GM19239 (cell line): Measurements from ENCODE around the gene GCAT.

ENCODE experiments used
- DNase-seq: peaks from one replicate; pipeline ENCODE4 v3.0.0; 2011; ENCODE audit warnings: low spot score; ENCODE audit not compliant: insufficient read length
- FAIRE-seq: peaks from 2 replicates; lab custom pipeline; 2011; peaks lifted over from hg19 to GRCh38; lab: Jason Lieb, UNC

The GCAT gene

DNA sequence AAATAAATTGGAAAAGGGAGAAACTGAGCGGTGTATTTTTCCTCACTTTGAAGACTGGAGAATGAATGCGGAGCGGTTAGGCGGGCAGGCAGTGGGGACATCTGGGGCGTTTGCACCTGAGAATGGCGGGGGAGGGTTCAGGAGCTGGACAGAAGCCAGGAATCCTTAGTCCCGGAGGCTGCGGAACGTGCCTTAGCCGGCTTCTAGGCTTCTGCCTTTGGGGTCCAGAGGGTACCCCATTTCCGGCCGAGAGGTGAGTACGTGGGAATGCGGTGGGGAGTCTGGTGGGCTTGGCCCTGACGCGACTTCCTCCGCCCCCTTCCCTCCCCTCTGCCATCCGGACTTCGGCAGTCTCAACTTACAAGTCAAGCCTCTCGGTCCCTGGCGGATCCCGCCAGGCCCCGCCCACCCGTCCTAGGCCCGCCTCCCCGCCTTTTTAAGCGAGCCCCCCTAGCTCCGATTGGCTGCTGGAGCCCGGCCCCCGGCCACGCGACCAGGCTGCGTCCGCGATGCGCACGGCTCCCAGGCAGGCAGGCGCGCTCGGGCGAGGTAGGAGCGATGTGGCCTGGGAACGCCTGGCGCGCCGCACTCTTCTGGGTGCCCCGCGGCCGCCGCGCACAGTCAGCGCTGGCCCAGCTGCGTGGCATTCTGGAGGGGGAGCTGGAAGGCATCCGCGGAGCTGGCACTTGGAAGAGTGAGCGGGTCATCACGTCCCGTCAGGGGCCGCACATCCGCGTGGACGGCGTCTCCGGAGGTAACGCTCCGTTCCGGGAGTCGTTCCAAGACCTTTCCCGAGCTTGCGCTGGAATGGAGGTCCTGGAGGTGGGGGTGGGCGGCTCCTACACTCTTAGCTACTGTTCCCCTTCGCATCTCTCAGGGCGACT is at the start of gene GCAT:
Gene GCAT, plus strand, starts transcription at position 525 of the 884 bp plus-strand sequence. Its CDS starts 34 bp downstream, at position 559.
- FAIRE-seq (peak; percentile 98), DNase-seq (peak; percentile 99)

DNA sequence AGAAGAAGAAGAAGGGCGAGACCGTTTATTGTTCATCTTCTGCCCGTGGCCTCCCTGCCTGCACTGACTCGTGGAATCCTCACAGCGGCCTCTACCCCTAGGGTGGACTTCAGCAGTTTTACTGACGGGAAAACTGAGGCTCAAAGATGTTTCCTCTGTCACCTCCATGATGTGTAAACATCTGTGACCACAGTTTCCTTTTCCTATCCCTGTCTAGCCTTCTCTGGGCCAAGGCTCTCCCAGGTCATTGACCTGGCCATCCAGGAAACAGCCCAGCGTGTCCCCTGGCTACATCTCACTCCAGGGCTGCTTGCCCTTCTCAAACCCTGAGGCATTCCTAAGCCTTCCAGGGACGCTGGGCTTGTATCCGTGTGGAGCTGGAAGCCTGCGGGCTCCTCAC is 49.0 kb upstream of the GCAT start:
- FAIRE-seq, result no peak
- DNase-seq, result no peak

DNA sequence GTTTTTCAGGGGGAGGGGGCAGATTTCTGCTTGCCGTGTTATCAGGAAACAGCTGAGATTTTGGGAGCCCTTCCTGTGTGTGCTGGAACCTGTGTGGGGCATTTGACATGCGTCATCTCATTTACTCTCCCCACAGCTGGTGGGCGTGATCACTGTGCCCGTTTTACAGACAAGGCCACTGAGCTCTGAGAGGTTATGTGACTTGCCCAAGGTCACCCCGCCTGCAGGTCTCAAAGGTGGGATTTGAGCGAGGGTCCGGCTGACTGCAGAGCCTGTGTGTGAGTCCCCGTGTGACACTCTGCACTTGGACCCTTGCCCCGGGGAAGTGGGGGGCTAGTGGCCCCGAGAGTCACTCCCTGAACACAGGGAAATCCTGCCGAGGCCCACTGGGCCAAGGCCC is 48.5 kb upstream of the GCAT start:
- DNase-seq, result no peak
- no peak for FAIRE-seq

DNA sequence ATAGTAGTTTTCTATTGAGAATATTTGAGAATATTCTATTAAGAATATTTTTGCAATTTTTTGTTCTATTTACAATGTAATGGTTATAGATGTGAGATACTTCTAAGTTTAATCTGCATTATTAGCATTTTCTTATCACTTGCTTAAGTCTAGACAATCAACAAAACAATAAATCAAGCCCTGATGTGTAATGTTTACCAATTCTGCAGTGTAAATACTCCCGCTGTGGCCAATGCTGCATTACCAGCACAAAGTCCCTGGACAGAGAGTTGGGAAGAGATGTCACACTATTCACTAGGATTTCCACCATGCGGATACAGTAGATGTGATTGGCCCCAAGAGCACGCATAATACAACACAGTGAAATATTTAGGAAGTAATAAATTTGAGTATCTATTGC is 47.6 kb upstream of the GCAT start:
- no peak for DNase-seq
- no peak for FAIRE-seq

DNA sequence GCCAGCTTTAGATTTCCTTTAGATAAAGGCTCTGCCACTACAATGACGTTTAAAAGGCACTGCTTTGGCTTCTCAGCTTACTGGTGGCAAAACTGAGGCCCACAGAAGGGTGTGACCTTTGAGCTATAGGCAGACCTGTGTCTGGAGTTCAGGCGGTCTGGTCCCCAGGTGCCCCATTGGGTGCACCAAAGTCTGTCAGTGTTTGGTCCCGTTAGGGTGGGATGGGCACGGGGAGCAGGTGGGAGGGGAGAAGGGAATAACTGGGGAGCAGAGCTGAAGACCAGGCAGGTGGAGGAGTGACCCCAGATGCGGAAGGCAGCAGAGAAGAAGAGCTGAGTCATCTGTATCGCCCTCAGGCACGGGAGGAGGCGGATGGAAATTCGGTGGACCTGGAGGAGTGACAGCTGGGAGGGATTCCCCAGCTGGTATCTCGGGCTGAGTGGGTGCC is 45.3 kb upstream of the GCAT start:
- no peak for FAIRE-seq
- no peak for DNase-seq

DNA sequence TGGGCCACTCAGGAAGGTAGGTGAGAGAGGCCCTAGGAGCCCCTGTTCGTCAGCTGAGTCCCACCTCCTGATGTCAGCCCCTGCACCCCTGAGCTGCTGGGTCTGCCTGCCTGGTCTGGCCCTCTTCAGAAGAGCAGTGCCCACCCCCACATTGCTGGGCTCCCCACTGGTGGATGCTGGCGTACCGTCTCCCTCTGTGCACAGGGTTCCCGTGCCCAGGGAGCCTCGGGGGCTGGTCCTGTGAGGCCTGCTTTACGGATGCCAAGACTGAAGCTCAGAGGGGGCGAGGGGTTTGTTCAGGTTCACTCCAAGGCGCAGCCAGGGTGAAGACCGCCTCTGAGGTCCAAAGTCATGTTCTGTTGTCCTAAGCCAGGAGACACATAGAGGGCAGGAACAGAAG is 44.7 kb upstream of the GCAT start:
- DNase-seq (no peak), FAIRE-seq (no peak)

DNA sequence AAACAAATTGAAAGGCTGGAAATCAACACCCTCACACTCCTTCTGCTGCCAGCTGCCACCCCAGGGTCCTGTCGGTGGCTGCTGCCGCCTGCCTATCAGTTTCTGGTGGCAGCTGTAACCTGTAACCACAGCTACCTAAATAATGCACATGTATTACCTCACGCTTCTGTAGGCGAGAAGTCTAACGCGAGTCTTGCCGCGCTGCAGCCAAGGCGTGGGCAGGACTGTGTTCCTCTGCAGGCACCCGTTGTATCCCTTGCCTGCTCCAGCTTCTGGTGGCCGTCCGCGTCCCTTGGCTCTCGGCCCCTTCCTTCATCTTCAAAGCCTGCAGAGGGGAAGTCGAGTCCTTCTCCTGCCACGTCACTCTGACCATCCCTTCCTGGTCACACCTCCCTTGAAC is 44.1 kb upstream of the GCAT start:
- DNase-seq (no peak), FAIRE-seq (no peak)

DNA sequence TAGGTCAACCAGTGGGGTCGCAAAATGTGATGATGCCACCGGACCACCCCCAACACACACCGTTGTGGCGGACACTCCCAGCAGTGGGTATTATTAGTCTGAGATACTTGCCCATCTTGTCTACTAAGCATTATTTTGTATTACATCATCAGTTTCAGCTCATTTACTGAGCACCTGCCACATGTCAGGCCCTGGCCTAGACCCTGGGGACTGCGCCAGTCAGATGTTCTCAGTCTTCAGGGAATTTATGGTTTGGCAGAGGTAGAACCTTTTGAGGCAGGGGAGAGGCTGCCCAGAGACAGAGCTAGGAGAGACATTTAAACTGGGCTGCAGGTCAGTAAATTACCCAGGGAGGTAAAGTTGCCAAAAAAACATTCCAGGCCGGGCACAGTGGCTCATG is 43.1 kb upstream of the GCAT start:
- DNase-seq (no peak), FAIRE-seq (no peak)

DNA sequence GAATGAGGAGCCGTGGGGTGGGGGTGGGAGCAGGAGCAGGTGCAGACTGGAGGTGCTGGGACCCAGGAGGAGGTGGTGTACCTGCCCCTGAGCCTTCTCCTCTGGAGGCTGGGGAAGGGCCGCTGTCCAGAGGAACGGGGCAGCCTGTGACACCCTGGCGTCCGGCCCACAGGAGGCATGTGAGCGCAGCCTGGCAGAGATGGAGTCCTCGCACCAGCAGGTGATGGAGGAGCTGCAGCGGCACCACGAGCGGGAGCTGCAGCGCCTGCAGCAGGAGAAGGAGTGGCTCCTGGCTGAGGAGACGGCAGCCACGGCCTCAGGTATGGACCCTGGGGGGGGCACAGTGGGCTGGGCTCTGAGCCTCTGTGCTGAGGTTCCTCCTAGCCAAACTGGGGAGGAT is 42.2 kb upstream of the GCAT start:
- no peak for FAIRE-seq

DNA sequence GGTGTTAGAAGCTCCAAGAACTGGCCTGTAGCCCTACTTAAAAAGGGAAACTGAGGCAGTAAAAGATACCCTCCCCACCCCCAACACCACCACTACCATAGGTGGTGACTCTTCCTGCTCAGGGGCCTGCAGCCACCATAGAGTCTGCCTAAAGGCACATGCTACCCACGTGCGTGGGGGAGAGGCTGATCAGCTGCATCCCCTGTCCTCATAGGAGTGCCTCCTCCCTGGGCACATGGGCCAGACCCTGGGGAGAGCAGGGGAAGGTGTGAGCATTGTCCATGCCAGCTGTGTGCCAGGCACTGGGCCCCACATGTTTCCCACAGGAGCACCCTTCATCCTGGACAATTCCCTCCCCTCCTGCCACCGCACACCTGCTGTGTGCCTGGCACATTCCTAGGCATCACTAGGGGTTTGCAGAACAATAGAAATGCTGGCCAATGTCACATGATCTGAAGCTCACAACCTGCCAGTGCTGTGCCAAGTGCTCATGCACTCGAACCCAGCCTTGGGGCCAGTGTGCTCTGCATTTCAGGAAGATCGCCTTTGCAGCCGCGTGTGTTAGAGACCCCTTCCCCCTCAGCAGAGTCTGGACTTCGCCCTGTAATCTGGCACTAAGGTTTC is 41.7 kb upstream of the GCAT start:
- no peak for FAIRE-seq
- DNase-seq, result no peak

More for the DNA sequence above, 42.2 kb upstream of the GCAT start:
- DNase-seq, result no peak

DNA sequence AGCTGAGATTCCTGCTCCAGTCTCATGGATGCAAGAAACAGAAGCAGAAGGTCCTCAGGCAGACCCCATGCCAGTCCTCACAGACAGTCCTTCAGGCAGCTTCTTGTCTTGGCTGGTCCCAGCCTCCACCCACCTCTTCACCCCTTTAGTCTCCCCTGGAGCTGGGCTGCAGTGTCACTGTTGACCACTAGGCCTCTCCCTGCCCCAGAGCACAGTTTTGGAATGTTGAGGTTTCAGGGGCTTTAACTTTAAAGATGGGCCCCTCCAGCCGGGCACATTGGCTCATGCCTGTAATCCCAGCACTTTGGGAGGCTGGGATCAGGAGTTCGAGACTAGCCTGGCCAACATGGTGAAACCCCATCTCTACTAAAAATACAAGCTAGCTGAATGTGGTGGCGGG is 39.5 kb upstream of the GCAT start:
- DNase-seq (no peak), FAIRE-seq (no peak)

DNA sequence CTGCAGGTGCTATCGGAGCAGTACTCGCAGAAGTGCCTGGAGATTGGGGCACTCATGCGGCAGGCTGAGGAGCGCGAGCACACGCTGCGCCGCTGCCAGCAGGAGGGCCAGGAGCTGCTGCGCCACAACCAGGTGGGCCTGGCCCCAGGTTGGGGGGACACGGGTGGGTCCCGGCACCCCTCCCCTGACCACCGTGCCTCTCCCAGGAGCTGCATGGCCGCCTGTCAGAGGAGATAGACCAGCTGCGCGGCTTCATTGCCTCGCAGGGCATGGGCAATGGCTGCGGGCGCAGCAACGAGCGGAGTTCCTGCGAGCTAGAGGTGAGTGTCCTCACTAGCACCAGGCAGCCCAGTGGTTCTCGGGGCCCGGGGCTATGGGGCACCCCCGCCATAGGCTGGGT is 38.7 kb upstream of the GCAT start:
- no peak for DNase-seq
- no peak for FAIRE-seq

DNA sequence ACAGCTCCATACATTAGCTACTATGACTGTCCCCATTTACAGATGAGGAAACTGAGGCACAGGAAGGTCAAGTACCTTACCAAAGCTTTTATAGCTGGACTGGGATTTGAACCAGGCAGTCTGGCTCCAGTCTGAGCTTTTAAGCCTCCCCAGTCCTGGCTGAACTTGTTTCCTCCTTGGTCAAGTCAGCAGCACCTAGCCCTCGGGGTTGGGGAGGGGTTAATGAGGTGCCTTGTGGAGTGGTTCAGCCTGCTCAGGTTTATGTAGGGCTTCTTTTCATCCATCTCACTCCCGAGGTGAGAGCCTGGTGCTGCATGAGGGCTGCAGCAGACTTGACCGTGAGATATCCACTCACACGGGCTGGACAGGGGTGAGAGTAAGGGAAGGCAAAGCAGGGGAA is 36.7 kb upstream of the GCAT start:
- no peak for DNase-seq
- no peak for FAIRE-seq

DNA sequence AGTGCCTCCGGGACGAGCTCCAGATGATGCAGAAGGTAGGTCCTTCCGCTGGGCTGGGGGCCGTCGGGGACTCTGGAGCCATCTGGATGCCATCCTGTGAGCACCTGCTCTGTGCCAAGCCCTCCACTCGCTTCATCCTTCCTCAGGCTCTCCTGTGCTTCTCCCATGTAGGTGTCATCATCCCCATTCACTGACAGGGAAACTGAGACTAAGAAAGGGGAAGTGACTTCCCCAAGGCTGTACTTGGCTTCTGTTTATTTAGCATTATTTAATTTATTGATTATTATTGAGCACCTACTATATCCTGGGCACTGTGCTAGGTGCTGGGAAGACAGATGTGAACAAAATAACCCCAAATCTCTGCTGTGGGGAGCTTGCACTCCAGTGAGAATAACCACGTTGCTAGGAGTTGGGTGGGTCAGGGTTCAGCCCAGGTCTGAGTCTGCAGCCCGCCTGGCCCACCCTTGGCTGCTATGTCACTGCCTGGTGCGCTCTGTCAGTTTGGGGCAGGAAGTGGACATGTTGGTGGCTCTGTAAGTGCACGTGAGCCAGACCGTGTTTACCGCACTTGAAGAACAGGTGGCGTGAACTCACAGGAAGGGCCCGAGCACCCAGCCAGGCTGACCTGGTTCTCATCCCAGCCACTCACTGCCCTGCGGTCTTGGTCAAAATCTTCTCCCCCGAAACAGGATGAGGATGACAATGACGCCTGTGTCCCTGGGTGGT is 35.9 kb upstream of the GCAT start:
- no peak for FAIRE-seq

DNA sequence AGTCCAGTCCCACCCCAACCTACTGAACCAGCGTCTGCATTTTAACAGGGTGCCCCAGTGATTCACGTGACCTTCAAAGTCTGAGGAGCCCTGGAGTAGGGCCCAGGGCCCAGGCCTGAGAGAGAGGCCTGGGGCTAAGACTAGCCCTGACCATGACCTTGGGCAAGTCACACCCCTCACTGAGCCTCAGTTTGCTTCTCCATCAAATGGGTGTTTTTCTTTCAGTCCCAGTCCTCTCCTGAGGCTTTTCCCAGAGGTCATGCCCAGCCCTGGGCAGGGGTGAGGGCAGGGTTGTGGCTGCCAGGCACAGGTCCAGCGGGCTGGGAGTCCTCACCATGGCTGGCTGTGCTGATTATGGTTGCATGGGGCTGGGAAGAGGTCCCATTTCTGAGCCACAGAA is 33.0 kb upstream of the GCAT start:
- DNase-seq, result no peak
- no peak for FAIRE-seq

More for the DNA sequence above, 35.9 kb upstream of the GCAT start:
- DNase-seq, result no peak

DNA sequence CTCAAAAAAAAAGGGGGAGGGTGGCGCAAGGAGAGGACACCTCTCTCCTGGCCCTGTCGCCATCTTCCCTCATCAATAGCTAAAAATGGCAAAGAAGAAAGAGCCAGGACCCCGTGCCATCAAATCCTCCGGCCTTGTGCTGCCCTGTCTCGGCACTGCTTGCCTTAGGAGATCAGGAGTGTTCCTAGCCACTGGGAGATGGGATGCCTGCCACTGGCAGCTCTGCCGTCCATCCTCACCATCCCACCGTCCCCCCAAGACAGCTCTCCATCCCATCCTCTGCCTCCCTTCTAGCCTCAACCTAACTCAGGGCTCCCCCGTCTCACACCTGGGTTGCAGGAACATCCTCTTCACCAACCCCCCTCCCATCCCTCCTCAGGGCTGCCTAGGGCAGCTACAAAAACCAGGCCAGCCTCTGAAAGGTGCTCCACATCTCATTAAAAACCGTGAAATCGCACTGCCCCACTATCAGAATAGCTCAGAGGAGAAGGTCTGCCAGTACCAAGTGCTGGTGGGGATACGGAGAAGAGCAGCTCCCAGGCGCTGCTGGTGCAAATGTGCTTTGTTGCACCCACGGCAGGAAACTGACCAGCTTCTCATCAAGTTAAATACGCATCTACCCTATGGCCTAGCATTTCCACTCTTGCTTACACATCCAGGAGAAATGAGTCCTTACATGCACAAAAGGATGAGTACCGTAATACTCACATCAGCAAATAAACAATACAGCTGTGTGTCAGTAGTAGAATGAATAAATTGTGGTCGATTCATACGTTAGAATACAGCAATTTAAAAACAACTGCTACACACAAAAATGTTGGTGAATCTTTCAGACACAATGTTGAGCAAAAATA is 31.7 kb upstream of the GCAT start:
- no peak for DNase-seq
- no peak for FAIRE-seq

DNA sequence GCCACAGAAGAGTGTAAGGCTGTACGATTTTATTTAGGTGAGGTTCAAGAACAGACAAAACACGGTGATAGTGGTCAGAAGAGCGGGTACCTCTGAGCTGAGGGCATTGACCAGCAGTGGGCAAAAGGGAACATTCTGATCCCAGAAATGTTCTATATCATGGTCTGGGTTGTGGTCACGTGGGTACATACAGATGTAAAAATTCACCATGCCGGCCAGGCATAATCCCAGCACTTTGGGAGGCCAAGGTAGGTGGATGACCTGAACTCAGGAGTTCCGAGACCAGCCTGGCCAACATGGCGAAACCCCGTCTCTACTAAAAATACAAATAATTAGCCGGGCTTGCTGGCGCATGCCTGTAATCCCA is 31.1 kb upstream of the GCAT start:
- FAIRE-seq (no peak), DNase-seq (no peak)

DNA sequence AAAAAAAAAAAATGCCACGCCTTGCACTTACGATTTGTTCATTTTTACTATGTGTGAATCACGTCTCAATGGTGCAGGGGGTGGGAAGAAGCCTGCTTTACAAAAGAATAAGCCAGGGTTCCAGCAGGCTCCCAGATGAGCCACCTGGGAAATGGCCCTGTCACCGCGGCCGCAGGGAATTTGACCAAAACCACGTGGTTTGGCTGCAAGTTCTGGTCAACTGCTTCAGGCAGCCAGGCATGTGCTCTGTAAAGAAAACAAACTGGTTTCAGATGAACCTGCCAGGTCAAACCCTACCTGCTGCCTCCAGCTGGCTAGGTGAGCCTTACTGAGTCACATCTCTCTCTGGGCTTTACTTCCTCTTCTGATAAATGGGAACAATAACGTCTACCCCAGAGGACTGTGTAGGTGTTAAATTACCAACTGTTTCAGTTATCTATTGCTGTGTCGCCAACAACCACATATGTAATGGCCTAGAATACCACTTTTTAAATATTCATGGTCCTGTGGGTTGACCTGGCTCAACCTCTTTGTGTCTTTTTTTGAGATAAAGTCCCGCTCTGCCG is 30.5 kb upstream of the GCAT start:
- DNase-seq (peak; percentile 39), FAIRE-seq (peak; percentile 73)

DNA sequence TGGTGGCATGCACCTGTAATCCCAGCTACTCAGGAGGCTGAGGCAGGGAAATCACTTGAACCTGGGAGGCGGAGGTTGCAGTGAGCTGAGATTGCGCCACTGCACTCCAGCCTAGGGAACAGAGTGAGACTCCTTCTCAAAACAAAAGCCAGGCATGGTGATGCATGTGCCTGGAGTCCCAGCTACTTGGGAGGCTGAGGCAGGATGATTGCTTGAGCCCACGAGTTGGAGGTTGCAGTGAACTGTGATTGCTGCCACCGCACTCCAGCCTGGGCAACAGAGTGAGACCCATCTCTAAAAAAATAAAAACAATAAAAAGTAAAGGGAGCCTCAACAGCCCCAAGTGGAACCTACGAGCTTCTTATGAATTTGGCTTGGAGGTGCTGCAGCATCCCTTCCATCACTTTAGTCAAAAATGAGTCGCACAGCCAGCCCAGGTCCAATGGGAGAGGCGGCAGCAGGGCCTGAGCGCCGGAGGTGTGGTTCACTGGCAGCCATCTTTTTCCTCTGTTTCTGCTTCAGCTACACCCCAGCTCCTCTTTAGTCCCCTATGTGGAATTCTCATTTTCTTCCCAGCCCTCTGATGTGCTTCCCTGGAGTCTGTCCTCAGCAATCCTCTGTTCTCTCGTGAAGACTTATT is 29.2 kb upstream of the GCAT start:
- FAIRE-seq, result no peak
- DNase-seq, result no peak
